Measurements from ENCODE around the gene HLF.

- TF ChIP-seq EP300 (IDR thresholded peaks at IDR 0.05; ENCODE audit: borderline replicate concordance), result no peak
- TF ChIP-seq REST (IDR thresholded peaks at IDR 0.05; ENCODE audit: low read depth), result no peak
- no peak for TF ChIP-seq TAF1 (IDR thresholded peaks at IDR 0.05; ENCODE audit: low read depth)
- TF ChIP-seq TCF12 (IDR thresholded peaks at IDR 0.05; ENCODE audit: low read depth), result no peak
- TF ChIP-seq EGR1 (IDR thresholded peaks at IDR 0.05), result no peak
- no peak for TF ChIP-seq FOXM1 (IDR thresholded peaks at IDR 0.05; ENCODE audit: borderline replicate concordance, low read depth)
- no peak for TF ChIP-seq MAX (IDR thresholded peaks at IDR 0.05)
- TF ChIP-seq ZBTB7A (IDR thresholded peaks at IDR 0.05; ENCODE audit: low read depth), result no peak
Measured at GRCh38 chr17:55340176-55340575, 75.4 kb downstream of the HLF start.
